Adipocyte (in vitro differentiated cells): Measurements from ENCODE around the gene FBP1.
A peak's percentile ranks its signal among the peaks of the same experiment; 100 is the strongest.

ENCODE experiments used
- DNase-seq: peaks from one replicate; pipeline ENCODE4 v3.0.0-alpha.2; 2015; ENCODE audit warnings: low read depth
- H3K27me3 ChIP-seq: replicated peaks from 2 replicates; pipeline ENCODE4 v1.7.0; 2013; ENCODE audit warnings: mild to moderate bottlenecking, low read length, moderate library complexity; ENCODE audit not compliant: control insufficient read depth, insufficient read depth
- H3K36me3 ChIP-seq: 2 replicates; pipeline ENCODE4 v1.7.0; 2013; ENCODE audit warnings: low read length, mild to moderate bottlenecking, moderate library complexity; ENCODE audit not compliant: control insufficient read depth, insufficient read depth, severe bottlenecking
- H3K4me1 ChIP-seq: 2 replicates; pipeline ENCODE4 v1.7.0; 2013; ENCODE audit warnings: mild to moderate bottlenecking, low read length, moderate library complexity; ENCODE audit not compliant: control insufficient read depth, insufficient read depth
- H3K4me3 ChIP-seq: 2 replicates; pipeline ENCODE4 v1.7.0; 2013; ENCODE audit warnings: mild to moderate bottlenecking, low read length, moderate library complexity
- H3K9ac ChIP-seq: 2 replicates; pipeline ENCODE4 v1.7.0; 2013; ENCODE audit warnings: mild to moderate bottlenecking, low read length, moderate library complexity
- H3K9me3 ChIP-seq: 2 replicates; pipeline ENCODE4 v1.7.0; 2013; ENCODE audit warnings: mild to moderate bottlenecking, low read length, moderate library complexity; ENCODE audit not compliant: control insufficient read depth

The FBP1 gene

GRCh38 chr9:94672811-94673487, 33.6 kb upstream of the FBP1 start:
- Histone ChIP-seq H3K4me3 (no peak overlapping the region), H3K27me3 (no peaks in the 10 kb centered on the region), H3K9ac (no peak overlapping the region), H3K9me3 (no peaks in the 10 kb centered on the region), H3K36me3 (no peaks in the 10 kb centered on the region), H3K4me1 (peaks cover 39% of the 10 kb centered on the region)
- DNase-seq, result peak; percentile 77

GRCh38 chr9:94668928-94669729, 29.8 kb upstream of the FBP1 start:
- peak; percentile 87 for DNase-seq
- Histone ChIP-seq H3K9me3 (no peaks in the 10 kb centered on the region), H3K9ac (peak overlapping the region; percentile 37), H3K36me3 (no peaks in the 10 kb centered on the region), H3K4me3 (peak overlapping the region; percentile 66), H3K4me1 (peaks cover 18% of the 10 kb centered on the region), H3K27me3 (peaks cover 13% of the 10 kb centered on the region)

GRCh38 chr9:94668418-94668927, 29.2 kb upstream of the FBP1 start:
- Histone ChIP-seq H3K4me1 (peaks cover 16% of the 10 kb centered on the region), H3K27me3 (peaks cover 13% of the 10 kb centered on the region), H3K9me3 (no peaks in the 10 kb centered on the region), H3K4me3 (no peak overlapping the region), H3K36me3 (no peaks in the 10 kb centered on the region), H3K9ac (no peak overlapping the region)
- no peak for DNase-seq

GRCh38 chr9:94666364-94667099, 27.2 kb upstream of the FBP1 start:
- Histone ChIP-seq H3K27me3 (peaks cover 16% of the 10 kb centered on the region), H3K4me1 (peaks cover 6% of the 10 kb centered on the region), H3K36me3 (no peaks in the 10 kb centered on the region), H3K4me3 (no peak overlapping the region), H3K9me3 (no peaks in the 10 kb centered on the region), H3K9ac (no peak overlapping the region)
- DNase-seq, result no peak

- peaks cover 16% of the 10 kb centered on the region for H3K27me3 ChIP-seq
- no peaks in the 10 kb centered on the region for H3K9me3 ChIP-seq
- peak; percentile 19 for DNase-seq
- peaks cover 6% of the 10 kb centered on the region for H3K4me1 ChIP-seq
- no peaks in the 10 kb centered on the region for H3K36me3 ChIP-seq
- H3K9ac ChIP-seq, result no peak overlapping the region
- no peak overlapping the region for H3K4me3 ChIP-seq
Observed at GRCh38 chr9:94665613-94666012, 26.3 kb upstream of the FBP1 start.

GRCh38 chr9:94664801-94665200, 25.5 kb upstream of the FBP1 start:
- H3K4me3 ChIP-seq, result no peak overlapping the region
- DNase-seq, result no peak

GRCh38 chr9:94663640-94664039, 24.3 kb upstream of the FBP1 start:
- Histone ChIP-seq H3K9ac (no peak overlapping the region), H3K9me3 (no peaks in the 10 kb centered on the region), H3K4me3 (no peak overlapping the region), H3K36me3 (no peaks in the 10 kb centered on the region), H3K4me1 (no peaks in the 10 kb centered on the region), H3K27me3 (peaks cover 16% of the 10 kb centered on the region)
- DNase-seq, result no peak

More at GRCh38 chr9:94664801-94665200, 25.5 kb upstream of the FBP1 start:
- Histone ChIP-seq H3K4me1 (peaks cover 6% of the 10 kb centered on the region), H3K36me3 (no peaks in the 10 kb centered on the region), H3K9ac (no peak overlapping the region), H3K9me3 (no peaks in the 10 kb centered on the region), H3K27me3 (peaks cover 16% of the 10 kb centered on the region)

GRCh38 chr9:94663140-94663539, 23.8 kb upstream of the FBP1 start:
- H3K9me3 ChIP-seq, result no peaks in the 10 kb centered on the region
- DNase-seq, result no peak
- no peaks in the 10 kb centered on the region for H3K4me1 ChIP-seq
- peaks cover 16% of the 10 kb centered on the region for H3K27me3 ChIP-seq
- H3K36me3 ChIP-seq, result no peaks in the 10 kb centered on the region
- H3K9ac ChIP-seq, result no peak overlapping the region
- no peak overlapping the region for H3K4me3 ChIP-seq

GRCh38 chr9:94657021-94657725, 17.9 kb upstream of the FBP1 start:
- no peak overlapping the region for H3K9ac ChIP-seq
- no peak for DNase-seq
- H3K9me3 ChIP-seq, result no peaks in the 10 kb centered on the region
- peaks cover 4% of the 10 kb centered on the region for H3K4me1 ChIP-seq
- no peak overlapping the region for H3K4me3 ChIP-seq
- H3K27me3 ChIP-seq, result peaks cover 21% of the 10 kb centered on the region
- H3K36me3 ChIP-seq, result no peaks in the 10 kb centered on the region

- peaks cover 4% of the 10 kb centered on the region for H3K4me1 ChIP-seq
- no peak for DNase-seq
- no peak overlapping the region for H3K4me3 ChIP-seq
- peaks cover 20% of the 10 kb centered on the region for H3K27me3 ChIP-seq
- no peaks in the 10 kb centered on the region for H3K9me3 ChIP-seq
- H3K9ac ChIP-seq, result no peak overlapping the region
- no peaks in the 10 kb centered on the region for H3K36me3 ChIP-seq
Observed at GRCh38 chr9:94656200-94656599, 16.9 kb upstream of the FBP1 start.
